ENCODE measurements around the gene B4GALT3. TPM values are rescaled to one million over a fixed set of nuclear protein-coding genes. Genes with fewer than 3 reads are reported as not detected.

Gene B4GALT3
- total RNA-seq, 4 donors from 2014 or later = 1.0 to 23.9 (median 19.9) TPM

GRCh38 chr1:161185282-161185682 is 8.0 kb upstream of the B4GALT3 start:
- Histone ChIP-seq H3K27ac (peak overlapping the region; percentile 55 to 66), H3K4me3 (no peak overlapping the region), H3K36me3 (no peaks in the 10 kb centered on the region), H3K27me3 (no peaks in the 10 kb centered on the region), H3K4me1 (no peaks in the 10 kb centered on the region), H3K9me3 (no peaks in the 10 kb centered on the region)
- no peak for TF ChIP-seq CTCF (IDR thresholded peaks at IDR 0.05)
- TF ChIP-seq POLR2A (IDR thresholded peaks at IDR 0.05) = no peak
- intact Hi-C loops (cut with DNase I; ENCODE audit: low total_unique reads) = no loop called here
- peak in 1 of 2 donors; percentile 79 for DNase-seq

DNA sequence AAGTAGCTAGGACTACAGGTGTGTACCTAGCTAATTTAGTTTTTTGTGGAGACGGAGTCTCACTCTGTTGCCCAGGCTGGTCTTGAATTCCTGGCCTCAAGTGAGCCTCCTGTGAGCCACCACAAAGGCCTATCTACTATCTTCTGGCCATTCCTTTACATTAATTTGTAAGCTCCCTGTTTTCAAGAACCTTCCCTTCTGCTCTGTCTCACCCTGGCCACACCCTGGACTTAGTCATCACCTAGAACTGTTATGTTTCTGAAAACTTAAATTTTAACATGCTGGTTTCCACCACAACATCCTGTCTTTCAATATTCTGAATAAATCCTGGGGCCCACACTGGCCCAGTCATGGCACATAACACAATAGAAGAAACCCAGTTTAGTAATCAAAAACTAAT is 4.9 kb upstream of the B4GALT3 start:
- H3K4me1 ChIP-seq = no peaks in the 10 kb centered on the region
- no peak overlapping the region for H3K27ac ChIP-seq
- H3K4me3 ChIP-seq = no peak overlapping the region
- intact Hi-C loops (cut with DNase I; ENCODE audit: low total_unique reads) = no loop called here
- DNase-seq = no peak
- no peaks in the 10 kb centered on the region for H3K27me3 ChIP-seq
- no peak for TF ChIP-seq CTCF (IDR thresholded peaks at IDR 0.05)
- no peaks in the 10 kb centered on the region for H3K9me3 ChIP-seq
- H3K36me3 ChIP-seq = no peaks in the 10 kb centered on the region

DNA sequence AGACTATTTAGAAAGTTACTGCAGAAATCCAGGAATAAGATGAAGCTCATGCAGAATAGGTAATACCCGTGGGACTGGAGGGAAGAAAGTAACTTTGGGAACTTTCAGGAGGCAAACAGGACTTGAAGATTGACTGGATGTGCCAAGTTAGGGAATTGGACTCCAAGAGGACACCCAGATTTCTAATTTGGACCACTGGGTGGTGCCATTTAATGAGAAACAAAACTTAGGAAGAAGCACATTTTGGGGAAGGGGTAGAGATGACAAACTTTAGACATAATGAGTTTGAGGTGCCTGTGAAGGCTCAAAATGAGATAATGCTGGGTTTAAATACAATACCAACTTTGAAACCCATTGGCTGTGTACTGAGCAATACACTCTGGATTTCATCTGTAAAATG is 3.3 kb upstream of the B4GALT3 start:
- no peak for DNase-seq
- Histone ChIP-seq H3K9me3 (no peaks in the 10 kb centered on the region), H3K4me3 (no peak overlapping the region), H3K27me3 (no peaks in the 10 kb centered on the region), H3K27ac (no peak overlapping the region), H3K36me3 (no peaks in the 10 kb centered on the region), H3K4me1 (peaks cover 0 to 8% of the 10 kb centered on the region in 2 donors)
- intact Hi-C loops (cut with DNase I; ENCODE audit: low total_unique reads) = no loop called here
- TF ChIP-seq CTCF (IDR thresholded peaks at IDR 0.05) = peak in 1 of 4 experiments; percentile 12
- no peak for TF ChIP-seq POLR2A (IDR thresholded peaks at IDR 0.05)

GRCh38 chr1:161179698-161180097 is 2.4 kb upstream of the B4GALT3 start:
- H3K27me3 ChIP-seq = no peaks in the 10 kb centered on the region
- intact Hi-C loops (cut with DNase I; ENCODE audit: low total_unique reads) = no loop called here
- TF ChIP-seq CTCF (IDR thresholded peaks at IDR 0.05) (no peak), POLR2A (IDR thresholded peaks at IDR 0.05) (no peak)
- no peak overlapping the region for H3K4me3 ChIP-seq
- H3K36me3 ChIP-seq = no peaks in the 10 kb centered on the region
- H3K9me3 ChIP-seq = no peaks in the 10 kb centered on the region
- H3K4me1 ChIP-seq = peaks cover 0 to 8% of the 10 kb centered on the region in 2 donors
- DNase-seq = no peak
- H3K27ac ChIP-seq = no peak overlapping the region

GRCh38 chr1:161177936-161178244 is 583 bp upstream of the B4GALT3 start:
- Histone ChIP-seq H3K36me3 (no peaks in the 10 kb centered on the region), H3K27ac (peak overlapping the region; percentile 89 to 92), H3K27me3 (no peaks in the 10 kb centered on the region), H3K4me3 (peak overlapping the region; percentile 64 to 89), H3K4me1 (peaks cover 0 to 13% of the 10 kb centered on the region in 2 donors), H3K9me3 (no peaks in the 10 kb centered on the region)
- intact Hi-C loops (cut with DNase I; ENCODE audit: low total_unique reads) = no loop called here
- no peak for DNase-seq
- TF ChIP-seq POLR2A (IDR thresholded peaks at IDR 0.05) = no peak
- TF ChIP-seq CTCF (IDR thresholded peaks at IDR 0.05) = no peak

All from uterus (tissue), 4 donors.